Measurements from ENCODE around the gene NPB.

Gene NPB

GRCh38 chr17:81890447-81891302, 11.4 kb upstream of the NPB start:
- DNase-seq = no peak
- intact Hi-C loops (cut with DNase I) = no loop called here

DNA sequence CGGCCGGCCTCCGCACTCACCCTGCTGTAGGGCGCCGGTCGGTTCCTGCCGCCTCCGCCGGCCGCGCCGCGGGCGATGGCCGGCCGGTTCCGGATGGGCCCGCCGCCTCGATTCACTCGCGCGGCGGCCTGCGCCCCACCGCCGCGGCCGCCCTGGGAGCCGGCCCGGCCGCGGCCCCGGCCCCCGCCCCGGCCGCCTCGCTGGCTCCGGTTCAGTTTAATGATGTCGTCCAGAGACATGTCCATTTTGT, 10.8 kb upstream of the NPB start:
- intact Hi-C loops (cut with DNase I) = no loop called here
- no peak for DNase-seq

- no peak for DNase-seq
- intact Hi-C loops (cut with DNase I) = no loop called here
Measured at GRCh38 chr17:81895400-81895799, 6.6 kb upstream of the NPB start.

DNA sequence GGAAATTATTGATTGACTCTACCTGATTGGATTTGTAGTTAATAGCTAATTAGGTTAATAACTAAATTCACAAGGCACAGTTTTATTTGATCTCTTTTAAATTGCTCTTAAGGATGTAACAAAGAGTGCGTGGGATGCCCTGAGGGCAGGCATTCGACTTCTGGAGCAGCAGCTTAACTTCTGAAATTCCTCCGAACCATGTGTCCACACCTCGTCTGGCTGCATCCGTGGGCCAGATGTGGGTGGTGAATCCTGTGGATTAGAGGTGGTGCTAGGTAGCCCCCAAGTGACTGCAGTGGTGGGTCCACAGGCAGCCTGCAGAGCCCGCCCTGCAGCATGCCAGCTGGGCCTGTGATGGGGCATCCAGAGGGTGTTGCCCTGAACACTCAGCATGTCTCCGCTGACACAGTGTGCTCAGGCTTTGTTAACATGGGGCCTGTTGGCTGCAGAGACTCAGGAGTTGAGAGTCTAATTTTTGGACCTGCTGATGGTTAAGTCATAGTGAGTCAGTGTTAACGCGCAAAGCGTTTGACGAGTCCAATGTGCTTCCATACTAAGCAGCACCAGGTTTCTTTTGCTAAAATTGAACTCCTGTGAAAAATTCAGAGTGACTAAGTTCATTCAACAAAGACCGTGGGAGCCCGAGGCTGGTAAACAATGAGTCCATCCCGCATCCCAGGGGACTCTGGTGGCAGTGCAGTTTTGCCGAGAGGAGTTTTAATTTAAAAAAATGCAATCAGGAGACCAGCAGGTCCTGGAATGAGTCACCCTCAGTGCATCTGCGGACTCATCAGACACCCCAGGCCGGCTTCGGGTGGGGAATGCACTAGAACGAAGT, 3.8 kb upstream of the NPB start:
- DNase-seq = peak in 1 of 42 donors; percentile 32
- intact Hi-C loops (cut with DNase I) = no loop called here

GRCh38 chr17:81898885-81899284, 3.2 kb upstream of the NPB start:
- no peak for DNase-seq
- intact Hi-C loops (cut with DNase I) = no loop called here

GRCh38 chr17:81899514-81900166, 2.4 kb upstream of the NPB start:
- DNase-seq = no peak
- intact Hi-C loops (cut with DNase I) = no loop called here

- intact Hi-C loops (cut with DNase I) = no loop called here
- DNase-seq = no peak
Measured at GRCh38 chr17:81900181-81900820, 1.7 kb upstream of the NPB start.

DNA sequence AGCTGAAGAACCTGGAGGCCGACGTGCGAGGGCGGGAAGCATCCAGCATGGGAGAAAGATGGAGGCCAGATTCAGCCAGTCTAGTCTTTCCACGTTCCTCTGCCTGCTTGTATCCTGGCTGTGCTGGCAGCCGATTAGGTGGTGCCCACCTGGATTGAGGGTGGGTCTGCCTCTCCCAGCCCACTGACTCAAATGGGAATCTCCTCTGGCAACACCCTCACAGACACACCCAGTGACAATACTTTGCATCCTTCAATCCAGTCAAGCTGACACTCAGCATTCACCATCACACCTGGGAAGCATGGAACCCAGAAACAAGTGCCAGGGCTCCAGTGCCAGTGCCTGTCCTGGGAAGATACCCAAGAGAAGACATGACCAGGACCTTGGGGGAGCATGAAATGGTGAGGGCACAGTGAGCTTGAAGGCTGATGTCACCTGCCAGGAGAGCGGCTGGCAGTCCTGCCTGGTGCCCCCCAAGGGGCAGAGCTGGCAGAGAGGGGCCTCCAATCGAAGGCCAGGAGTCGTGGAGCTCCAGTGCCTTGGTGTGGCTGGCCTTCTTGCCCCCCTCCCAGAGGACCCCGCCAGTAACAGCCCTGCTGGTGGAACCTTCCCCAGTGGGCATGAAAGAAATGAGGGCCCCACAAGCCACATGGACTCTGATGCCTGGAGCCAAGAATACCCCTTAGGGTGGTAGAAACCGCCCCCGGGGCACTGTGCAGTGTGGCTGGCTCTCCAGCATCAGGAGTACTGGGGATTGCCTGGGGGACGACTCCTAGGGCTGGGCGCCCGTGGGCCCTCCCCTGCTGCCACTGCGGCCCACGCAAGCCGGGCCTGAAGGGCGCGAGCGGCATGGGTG, 643 bp upstream of the NPB start:
- DNase-seq = no peak
- intact Hi-C loops (cut with DNase I) = no loop called here

DNA sequence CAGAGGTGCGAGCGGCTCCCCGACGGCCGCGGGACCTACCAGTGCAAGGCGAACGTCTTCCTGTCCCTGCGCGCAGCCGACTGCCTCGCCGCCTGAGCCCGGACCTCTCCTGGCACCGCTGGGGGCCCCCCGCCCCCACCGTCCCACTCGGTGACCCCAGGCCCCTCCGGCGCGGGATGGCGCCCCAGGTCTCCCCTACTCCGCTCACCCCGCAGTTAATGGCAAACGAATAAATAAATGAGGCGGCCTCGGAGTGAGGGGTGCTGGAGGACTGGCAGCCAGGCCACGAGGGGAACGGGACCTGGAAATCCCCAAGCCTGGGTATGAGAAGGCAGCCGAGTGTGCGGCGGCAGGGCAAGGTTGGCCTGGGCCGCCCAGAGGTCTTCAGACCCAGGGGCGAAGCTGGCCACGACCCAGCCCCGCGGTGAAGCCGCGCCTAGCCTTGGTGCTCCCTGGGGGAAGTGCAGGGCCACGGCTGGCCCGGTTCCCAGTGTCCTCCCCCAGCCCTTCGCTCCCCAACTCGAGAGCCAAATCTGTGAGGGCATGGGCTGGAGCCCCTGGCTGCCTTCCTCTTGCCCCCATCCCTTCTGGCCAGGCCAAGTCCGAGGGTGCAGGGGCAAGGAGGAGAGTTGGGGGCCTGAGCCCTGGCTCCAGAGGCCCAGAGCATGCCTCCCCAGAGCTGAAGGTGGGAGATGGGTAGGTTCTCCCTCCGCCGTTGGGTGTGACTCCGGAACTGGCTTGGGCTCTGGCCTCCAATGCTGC, 796 bp downstream of the NPB start:
- intact Hi-C loops (cut with DNase I) = no loop called here
- DNase-seq = peak in 1 of 42 donors; percentile 18

GRCh38 chr17:81903415-81903831, 1.4 kb downstream of the NPB start:
- no peak for DNase-seq
- intact Hi-C loops (cut with DNase I) = no loop called here

GRCh38 chr17:81903896-81904599, 2.0 kb downstream of the NPB start:
- no peak for DNase-seq
- intact Hi-C loops (cut with DNase I) = no loop called here

- intact Hi-C loops (cut with DNase I) = no loop called here
- no peak for DNase-seq
Measured at GRCh38 chr17:81904600-81905423, 2.8 kb downstream of the NPB start.

- intact Hi-C loops (cut with DNase I) = no loop called here
Measured at GRCh38 chr17:81905424-81905875, 3.4 kb downstream of the NPB start.

GRCh38 chr17:81905993-81906392, 4.0 kb downstream of the NPB start:
- no peak for DNase-seq
- intact Hi-C loops (cut with DNase I) = no loop called here

More at GRCh38 chr17:81905424-81905875, 3.4 kb downstream of the NPB start:
- DNase-seq = no peak

DNA sequence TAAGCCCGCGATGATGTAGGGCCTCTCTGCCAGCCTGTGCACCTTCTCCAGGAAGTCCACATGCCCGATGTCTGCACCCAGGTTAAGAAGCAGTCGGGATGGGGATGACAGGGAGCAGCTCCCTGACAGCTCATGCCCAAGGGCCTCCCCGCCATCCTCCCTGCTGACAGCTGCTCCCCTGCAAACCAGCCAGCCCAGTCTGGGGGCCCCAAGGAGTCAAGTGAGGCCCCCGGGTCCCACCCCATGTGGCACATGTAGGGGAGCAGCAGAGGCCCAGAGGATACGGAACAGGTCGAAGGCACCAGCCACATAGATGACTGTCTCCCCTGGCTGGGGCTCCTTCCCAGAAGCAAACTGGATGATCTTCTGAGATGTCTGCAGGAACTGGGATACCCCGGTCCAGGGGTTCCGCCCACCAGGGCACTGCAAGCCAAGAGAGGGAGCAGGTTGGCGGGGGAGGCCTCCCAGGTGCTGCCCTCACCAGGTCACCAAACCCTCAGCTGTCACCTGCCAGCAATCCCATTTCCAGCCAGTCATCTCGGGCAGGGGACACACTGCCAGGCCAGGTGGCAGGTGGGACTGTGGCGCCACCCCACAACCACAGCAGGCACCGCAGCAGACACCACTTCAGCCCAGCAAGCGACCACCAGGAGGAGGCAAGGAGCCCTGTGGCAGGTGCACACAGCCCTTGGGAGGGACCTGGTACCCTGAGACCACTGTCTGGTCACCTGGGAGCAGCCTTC, 4.6 kb downstream of the NPB start:
- intact Hi-C loops (cut with DNase I) = no loop called here
- no peak for DNase-seq

All from head of caudate nucleus (tissue), 42 donors.